Activated CD8-positive, alpha-beta memory T cell treated with anti-CD3 and anti-CD28 coated beads for 24 hours (primary cell): ENCODE results near the gene HIPK2.
"Not testable (repeated sequence)": the region's sequence is repeated elsewhere in the genome, so short reads cannot be mapped to it uniquely, and the experiment has no call there.

ENCODE experiments used
- DNase-seq: peaks from one replicate; pipeline ENCODE4 v3.0.0-alpha.2; 2020

HIPK2 gene

GRCh38 chr7:139618482-139619366 lies 159.1 kb downstream of the HIPK2 start:
- peak; percentile 73 for DNase-seq

DNA sequence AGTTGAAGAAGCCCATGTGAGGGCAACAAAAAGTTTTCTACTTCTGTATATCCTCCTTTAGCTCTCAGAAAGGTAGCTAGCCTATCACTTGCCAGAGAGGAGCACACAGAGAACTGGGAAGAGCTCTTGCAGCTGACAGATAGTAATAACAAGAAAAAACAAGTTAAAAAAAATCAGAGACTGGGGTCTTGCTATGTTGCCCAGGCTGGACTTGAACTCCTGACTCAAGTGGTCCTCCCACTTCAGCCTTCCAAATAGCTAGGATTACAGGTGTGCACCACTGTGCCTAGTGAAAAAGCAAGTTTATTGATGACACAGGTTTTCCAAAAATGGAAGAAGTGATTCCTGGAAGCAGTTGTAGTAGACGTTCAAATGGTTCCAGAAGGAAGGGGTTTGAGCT lies 160.7 kb downstream of the HIPK2 start:
- no peak for DNase-seq

DNA sequence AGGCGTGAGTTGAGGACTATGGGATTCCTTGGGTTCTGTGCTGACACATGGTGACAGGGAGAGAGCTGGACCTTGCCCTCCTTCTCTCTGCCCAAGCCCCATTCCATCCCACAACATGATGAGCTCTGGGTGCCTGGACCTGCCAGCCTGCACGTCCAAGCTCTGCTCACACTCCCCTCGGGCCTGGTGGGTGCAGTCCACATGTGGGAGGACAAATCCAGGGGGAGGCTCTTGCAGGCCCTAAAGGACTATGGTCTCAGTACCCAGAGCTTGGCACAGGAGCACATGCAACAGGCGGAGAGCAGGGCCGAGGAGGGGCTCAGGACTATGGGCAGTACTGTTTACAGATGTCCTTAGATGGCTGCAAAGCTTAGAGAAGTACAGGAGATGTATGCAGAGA lies 162.9 kb downstream of the HIPK2 start:
- DNase-seq, result peak; percentile 41

DNA sequence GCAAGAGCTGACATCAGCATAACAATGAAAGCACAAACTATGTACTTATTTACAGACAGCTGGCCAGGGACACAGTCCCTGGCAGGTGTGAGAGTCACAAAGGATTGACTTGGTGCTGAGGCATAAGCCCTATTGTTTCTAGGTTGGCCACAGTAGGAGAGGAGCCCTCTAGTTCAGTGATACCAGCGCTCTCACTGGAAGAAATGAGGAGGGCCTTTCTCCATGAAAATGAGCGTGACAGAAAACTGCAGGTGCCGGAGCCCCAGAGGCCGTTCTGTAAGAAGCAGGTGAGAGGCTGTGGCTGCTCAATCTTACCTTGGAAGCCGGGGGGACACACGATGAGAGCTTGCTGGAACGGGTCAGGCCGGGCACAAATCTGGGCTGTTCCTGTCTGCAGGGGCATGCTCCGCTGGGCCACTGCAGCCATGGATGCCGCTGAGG lies 163.8 kb downstream of the HIPK2 start:
- DNase-seq, result no peak

DNA sequence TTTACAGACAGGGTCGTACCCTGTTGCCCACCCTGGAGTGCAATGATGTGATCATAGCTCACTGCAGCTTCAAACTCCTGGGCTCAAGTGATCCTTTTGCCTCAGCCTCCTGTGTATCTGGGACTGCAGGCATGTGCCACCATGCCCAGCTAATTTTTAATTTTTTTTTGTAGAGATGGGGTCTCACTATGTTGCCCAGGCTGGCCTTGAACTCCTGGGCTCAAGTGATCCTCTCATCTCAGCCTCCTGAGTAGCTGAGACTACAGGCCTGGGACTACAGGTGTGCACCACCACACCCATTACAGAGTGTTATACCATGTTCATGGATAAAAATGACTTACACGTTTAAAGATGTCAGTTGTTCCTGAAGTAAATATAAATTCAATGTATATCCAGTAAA lies 166.2 kb downstream of the HIPK2 start:
- not testable (repeated sequence) for DNase-seq

DNA sequence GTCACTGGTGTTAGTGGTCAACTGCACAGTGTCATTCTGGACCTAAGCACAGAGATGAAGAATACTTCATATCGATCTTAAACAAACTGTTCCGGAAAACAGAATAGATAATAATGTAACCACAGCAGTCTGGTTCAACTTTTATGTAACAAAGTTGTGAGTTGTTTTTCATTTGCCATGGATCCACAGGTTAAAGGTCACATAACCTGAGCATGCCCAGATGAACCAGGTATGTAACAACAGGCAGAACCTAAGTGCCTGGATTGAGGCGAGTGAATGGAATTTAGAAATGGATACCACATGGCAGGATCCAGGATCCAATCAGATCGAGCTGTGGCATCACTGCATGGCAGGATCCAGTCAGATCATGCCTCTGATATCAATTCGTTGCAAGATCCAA lies 167.2 kb downstream of the HIPK2 start:
- DNase-seq, result no peak

DNA sequence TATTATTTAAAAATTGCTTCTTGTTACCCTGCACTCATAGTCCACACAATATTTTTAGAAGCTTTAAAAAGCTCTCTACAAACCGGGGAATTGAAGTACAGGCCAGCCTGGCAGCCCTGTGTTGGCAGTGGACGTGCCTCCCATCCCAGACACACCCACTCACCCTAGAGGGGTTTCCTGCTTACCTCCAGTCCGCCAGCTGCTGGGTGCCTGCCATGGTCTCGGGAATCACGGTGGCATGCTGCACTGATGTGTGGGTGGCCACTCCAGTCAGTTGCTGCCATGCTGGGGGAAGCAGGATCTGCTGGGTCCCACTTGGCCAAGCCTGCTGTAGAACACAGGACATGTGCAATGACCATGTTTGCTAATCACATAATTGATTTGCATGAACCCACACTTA lies 173.9 kb downstream of the HIPK2 start:
- peak; percentile 35 for DNase-seq

DNA sequence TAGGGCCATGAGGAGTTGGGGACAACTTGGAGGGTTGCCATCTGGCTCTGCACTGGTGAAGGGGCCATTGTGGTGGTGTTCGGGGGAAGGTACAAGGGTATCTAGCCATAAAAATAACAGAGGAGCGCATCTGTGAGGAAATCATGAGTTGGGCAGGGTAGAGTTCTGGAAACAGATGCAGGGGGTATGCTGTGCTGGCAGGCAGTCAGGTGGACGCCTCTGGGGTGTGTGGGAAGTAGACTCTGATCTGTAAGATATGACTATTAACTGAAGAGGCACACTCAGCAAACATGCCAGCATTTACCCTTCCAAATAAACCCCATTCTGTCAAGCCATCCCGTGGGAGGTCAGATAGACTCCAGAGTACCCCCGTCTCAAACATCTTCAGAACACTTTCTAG lies 174.5 kb downstream of the HIPK2 start:
- DNase-seq, result no peak

DNA sequence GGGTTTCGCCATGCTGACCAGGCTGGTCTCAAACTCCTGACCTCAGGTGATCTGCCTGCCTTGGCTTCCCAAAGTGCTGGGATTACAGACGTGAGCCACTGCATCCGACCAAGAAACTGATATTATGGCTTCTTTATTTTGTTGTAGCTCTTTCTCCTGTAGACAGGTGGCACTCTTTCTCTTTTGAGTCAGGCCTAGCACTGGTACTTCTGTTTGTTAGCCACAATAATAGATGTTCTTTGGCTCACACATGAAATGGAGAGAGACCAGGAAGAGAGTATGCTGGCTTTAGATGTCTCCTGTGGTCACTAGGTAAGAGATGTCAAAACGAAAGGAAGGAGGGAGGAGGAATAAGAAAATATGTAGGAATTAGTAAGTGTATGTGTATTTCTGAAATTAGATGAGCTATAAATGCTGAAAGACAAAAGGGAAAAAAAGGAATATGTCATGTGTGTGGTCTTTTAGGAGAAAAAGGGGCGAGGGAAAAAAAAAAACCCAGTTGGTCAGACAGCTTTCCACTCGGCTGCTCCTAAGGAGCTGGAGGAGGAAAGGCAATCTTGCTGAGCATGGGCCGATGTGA lies 175.6 kb downstream of the HIPK2 start:
- DNase-seq, result peak; percentile 38

GRCh38 chr7:139601176-139601575 lies 176.6 kb downstream of the HIPK2 start:
- no peak for DNase-seq

DNA sequence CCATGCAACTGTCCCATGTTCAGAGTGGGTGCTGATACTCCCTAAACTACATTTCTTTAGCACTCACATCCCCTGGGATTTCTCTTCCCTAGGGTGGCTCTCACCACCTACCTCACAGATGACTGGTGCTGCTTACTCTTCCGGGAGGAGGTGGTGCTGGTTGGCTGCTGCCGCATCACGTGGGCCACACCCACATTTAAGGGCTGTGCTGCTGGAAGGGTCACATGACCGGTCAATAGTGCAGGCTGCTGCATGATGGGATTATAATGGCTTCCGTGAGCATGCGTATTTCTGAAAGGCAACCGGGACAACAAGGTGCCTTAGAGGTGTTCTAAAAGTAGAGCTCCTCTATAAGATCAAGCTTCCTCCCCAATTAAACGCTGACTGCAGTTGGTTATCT lies 177.5 kb downstream of the HIPK2 start:
- no peak for DNase-seq

GRCh38 chr7:139598642-139599041 lies 179.2 kb downstream of the HIPK2 start:
- DNase-seq, result no peak

GRCh38 chr7:139597028-139597427 lies 180.8 kb downstream of the HIPK2 start:
- no peak for DNase-seq

DNA sequence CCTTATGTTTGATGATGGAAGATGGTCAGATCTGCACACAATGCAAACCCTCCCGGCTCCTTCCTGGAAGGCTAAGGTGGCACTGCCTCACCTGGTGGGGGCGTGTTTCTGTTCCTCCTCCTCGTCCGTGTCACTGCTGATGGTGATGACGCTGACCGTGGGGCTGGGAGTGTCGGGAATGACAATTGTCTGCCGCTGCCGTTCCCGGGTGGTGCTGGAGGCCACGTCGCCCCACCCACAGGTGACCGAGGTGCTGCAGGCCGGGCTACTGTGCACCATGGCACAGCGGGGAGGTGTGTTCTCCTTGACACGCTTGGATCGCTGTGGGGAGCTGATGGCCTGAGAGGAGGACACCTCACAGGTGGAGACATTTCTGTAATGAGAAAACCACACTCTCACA lies 181.2 kb downstream of the HIPK2 start:
- peak; percentile 28 for DNase-seq

DNA sequence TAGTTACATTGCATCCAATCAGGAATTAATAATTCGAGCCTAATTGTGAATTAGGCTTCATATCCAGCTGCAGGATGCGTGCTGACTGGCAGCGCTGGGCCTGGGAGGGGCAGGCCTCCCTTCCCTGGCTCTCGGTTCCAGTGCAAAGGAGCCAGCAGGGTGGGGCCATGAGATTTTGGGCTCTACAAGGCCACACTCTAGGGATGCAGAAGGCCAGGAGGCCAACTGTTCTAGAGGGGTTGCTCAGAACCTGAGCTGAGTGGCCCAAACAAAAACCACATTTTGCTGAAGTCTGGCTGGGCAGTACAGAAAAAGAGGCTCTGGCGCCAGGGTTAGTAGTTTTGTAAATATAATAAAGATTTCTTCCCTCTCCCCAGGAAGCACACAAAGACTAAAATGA lies 182.0 kb downstream of the HIPK2 start:
- peak; percentile 17 for DNase-seq

- peak; percentile 37 for DNase-seq
Measured at GRCh38 chr7:139594911-139595476, 182.8 kb downstream of the HIPK2 start.

GRCh38 chr7:139594090-139594489 lies 183.7 kb downstream of the HIPK2 start:
- DNase-seq, result no peak

DNA sequence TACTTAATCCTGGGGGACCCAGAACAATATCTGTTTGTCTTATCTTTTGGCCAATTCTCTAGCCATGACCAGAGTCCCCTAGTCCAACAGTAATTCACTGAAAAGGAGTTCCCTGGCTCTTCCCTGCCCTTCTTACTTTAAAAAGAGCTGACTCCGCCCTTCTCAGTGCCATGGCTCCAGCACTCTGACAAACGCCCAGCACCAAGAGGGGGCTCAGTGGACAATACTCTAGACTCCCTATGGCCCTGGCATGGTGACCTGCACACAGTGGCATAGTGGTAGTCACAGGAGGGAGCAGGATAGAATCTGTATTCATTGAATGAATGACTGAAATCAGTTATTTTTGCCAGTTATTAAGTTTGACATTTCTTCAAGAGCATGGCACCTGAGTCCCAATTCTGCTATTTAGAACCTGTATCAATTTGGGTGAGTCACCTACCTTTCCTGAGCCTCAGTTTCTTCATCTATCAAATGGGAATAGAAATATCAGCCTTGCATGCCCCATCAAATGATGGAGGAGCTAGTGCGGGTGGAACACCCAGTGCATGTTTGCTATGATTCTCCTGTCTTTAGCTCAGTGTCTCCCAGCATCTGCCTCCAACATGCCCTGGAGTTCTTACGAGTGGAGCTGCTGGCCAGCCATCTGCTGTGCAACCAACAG lies 184.9 kb downstream of the HIPK2 start:
- peak; percentile 32 for DNase-seq

DNA sequence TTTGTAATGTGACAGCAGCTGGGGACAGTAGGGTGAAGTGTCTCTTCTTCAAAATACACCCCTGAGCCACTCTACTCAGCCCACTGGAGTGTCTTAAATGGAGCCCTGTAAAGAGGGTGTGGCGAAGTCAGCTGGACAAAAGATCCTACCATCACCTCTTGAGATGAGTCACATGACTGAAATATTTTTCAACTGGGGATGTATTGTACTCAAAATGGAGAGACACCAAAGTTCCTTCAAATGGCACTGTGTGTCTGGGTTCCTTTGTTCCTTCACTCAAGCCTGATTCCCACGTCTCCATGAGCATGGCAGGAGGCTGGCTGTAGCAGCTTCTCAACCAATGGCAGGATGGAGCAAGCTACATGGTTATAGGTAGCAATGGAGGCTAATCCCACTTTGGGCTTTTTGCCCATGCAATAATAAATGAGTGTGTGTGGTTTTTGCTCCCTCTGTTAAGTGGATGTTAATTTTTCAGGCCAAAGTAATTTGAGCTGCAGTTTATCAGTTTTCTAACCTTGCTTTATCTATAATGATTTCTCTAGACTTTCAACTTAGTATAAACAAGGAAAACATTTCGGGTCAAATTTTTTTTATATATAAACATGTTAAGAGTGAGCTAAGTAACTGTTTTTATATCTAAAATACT lies 186.1 kb downstream of the HIPK2 start:
- peak; percentile 11 for DNase-seq

DNA sequence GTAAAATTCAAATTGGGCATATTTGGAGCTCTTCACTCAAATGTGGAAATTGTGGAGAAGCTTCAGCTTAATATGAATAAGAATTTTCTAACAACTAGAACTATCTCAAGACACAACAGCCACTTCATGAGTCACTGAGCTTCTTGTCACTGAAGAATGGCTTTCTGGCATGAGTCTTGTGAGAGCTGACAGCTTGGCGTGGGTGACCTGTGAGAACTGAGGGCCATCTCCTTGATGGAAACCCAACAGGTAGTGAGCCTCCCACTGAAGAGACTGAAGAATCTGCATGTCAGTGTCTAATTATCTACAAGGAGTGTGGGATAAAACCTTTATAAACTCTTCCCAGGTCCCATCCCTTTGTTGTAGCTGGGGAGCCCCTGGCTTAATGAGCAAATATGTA lies 188.3 kb downstream of the HIPK2 start:
- DNase-seq, result peak; percentile 47

DNA sequence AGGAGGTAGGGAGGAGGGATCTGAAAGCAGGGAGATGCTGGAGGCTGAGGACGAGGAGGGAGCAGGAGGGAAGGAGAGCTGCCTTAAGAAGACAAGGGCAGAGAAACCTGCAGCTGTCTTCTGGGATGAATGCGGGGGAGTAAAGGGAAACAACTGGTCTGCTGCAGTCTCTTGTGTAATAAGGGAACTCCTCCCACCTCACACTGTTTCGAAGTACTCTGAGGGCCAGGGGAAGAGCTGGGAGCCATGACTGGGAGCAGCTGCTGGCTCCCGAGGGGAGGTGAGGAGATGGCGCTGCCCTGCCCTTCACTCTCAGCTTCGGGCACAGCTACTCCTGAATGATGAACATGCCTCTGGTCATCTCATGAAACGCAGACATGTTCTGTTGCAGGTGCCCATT lies 189.2 kb downstream of the HIPK2 start:
- peak; percentile 37 for DNase-seq

- DNase-seq, result no peak
Measured at GRCh38 chr7:139587535-139587934, 190.3 kb downstream of the HIPK2 start.

DNA sequence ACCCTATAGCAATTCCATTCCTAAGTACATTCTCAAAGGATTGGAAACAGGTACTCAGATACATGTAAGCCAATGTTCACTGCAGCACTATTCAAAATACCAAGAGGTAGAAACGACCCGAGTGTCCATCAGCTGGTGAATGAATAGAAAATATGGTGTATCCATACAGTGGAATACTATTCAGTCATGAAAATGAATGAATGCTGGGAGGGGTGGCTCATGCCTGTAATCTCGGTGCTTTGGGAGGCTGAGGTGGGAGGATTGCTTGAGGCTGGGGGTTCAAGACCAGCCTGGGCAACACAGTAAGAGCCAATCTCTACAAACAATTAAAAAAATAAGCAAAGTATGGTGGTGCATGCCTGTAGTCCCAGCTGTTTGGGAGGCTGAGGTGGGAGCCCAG lies 191.5 kb downstream of the HIPK2 start:
- DNase-seq, result no peak
